ENCODE results near the gene SNCAIP.
"Not testable (repeated sequence)": the region's sequence is repeated elsewhere in the genome, so short reads cannot be mapped to it uniquely, and the experiment has no call there.

The SNCAIP gene

DNA sequence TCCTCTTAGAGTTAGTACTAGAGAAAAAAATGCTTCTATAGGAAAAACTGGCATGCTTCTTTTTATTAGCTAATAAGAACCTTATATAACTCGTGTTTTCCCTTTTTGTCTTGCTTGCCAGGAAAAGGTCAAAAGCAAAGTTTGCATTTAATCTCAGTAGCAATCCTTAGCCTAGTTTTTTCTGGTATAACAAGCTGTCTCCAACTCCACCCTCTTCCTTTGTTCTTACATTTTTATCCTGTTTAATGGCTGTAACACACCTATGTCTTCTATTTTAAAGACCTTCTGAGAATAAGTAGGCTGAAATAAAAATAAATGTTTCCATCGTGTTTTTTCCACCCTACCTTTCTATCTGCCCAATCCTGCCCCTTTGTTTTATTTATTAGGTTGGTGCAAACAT, 158.3 kb downstream of the SNCAIP start:
- no peak for DNase-seq

DNA sequence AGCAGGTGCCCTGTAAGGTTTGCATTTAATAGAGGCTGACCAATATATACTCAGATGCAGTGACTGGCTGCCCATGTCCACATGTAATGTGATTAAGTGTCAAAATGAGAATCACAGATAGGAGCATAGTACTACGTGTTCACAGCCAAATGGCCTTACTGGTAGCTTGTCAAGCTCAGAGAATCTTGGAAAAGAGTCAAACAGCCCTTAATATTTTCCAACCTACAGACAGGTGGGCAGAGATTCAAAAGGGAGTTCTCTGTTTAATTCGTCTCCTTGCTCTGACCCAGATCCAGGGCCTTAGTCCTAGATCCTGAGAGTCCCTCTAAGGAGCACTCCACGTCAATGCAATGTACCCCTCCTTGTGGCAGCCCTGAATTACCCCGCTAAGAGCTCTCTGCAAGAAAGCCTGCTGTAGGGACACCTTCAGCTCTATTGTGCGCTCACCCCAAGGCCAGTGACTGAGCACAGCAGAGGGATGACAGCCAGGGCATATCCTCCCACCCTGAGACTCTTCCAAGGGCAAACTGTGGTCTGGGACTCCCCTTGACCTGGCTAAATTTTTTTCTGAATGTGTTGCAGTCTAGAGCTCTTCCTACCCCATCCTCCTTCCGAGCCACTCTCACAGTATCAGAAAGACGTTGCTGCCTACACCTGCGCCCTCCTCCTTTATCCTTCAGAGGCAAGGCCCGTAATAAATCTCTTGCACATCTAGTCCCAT, 159.2 kb downstream of the SNCAIP start:
- no peak for DNase-seq

DNA sequence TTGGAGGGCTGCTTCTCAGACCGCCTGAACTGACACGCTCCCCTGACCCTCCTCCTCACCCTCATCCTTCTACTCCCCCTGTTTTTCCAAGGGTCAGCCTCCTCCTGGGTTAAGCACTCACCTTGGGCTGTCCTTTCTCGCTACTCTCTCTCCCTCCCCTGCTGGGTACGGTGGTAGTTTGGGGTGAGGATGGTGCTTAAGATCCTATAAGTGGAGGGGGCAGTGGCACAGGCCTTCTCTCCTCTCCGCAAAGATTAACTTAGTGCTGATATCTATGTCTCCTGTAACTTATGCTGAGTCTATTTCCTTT, 159.7 kb downstream of the SNCAIP start:
- no peak for DNase-seq

DNA sequence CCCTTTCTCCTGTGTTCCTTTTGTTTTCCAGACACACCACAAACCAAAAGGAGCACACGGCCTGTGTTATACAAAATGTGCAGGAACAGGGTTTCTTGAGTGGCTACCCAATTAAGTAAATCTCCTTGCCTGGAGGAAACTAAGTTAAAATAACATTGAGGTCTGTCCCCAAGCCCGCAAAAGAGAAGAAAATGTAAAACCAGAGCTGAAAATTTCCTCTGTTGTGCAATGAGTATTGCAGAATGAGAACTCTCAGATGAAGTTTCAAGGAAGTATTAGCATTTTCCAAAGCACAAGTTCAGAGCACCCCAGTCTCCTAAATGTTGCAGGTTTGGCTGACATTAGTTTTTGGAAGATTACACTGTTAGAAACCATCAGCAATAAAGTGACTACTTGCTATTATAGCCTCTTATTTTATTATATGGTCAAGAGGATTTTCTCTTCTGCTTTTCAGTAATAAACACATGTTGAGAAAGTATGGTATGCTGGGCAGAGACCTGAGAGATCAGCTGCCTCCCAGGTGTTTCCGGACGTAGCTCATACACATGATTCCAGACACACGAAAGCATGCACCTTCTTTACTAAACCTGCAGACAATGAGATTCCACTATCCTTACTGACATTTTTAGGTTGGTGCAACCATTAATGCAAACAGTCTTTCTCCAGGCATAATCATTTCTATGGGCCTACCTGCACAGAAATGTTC, 161.3 kb downstream of the SNCAIP start:
- no peak for DNase-seq

DNA sequence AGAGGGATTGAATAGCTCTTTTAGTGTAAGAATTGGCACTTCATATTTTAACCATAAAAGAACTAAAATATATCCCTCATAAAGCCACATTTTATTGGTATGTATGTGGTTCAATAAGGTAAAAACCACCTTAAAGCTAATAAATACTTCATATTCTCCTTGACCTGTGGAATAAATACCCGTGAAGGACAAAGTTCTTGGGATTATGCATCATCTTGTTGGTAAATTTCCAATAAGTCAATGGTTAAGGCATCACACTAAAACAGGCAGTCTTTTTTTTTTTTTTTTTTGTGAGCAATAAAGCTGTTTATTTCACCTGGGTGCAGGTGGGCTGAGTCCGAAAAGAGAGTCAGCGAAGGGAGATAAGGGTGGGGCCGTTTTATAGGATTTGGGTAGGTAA, 161.9 kb downstream of the SNCAIP start:
- DNase-seq, result no peak

DNA sequence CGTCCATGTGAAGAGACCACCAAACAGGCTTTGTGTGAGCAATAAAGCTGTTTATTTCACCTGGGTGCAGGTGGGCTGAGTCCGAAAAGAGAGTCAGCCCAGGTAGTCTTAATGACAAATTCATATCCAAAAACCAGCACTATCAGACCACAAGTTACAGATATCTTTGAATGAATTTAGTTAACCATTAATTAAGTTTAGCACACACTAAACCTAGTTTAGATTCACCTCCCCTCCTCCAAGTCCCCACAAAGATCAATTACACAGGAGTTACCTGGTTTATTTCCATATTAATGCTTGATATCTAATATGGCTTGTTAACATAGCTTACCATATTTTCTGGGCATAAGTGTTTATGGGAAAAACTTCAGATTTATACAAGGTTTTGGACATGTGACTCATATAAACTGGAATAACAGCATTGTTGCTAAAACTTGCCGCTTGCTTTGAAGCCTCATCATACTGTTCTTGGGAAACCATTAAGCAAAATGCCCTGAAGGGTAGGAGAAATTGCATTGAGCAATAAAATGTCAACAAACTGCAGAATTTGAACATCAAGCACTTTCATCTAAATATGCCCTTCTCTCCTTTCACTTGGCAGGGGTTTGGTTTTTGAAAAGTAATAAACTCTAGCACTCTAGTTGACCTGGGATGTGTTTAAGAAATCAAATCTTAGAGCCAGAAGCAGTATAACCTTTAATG, 166.9 kb downstream of the SNCAIP start:
- DNase-seq, result no peak

DNA sequence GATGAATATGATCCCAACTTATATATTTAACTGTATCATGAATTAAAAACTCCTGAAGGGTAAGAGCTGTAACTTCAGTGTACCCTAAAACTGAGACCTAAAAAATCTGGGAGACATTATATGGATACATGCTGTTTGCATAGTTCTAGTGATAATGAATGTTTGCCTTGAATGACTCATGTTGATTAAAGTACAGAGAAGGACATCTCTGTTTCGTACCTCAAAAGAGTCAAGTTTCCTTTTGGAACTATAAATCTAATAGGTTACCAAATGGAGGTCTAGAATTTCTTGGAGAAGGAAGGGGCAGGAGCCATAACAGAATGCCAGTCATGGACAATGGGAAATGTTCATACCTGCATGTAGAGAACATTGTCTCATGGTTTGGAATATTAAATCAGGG, 168.1 kb downstream of the SNCAIP start:
- DNase-seq, result no peak

DNA sequence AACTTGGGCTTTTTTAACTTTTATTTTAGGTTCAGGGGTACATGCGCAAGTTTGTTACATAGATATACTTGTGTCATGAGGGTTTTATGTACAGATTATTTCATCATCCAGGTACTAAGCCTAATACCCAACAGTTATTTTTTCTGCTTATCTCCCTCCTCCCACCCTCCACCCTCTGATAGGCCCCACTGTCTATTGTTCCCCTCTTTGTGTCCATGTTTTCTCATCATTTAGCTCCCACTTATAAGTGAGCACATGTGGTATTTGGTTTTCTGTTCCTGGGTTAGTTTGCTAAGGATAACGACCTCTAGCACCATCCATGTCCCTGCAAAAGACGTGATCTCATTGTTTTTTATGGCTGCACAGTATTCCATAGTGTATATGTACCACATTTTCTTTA, 172.1 kb downstream of the SNCAIP start:
- no peak for DNase-seq

DNA sequence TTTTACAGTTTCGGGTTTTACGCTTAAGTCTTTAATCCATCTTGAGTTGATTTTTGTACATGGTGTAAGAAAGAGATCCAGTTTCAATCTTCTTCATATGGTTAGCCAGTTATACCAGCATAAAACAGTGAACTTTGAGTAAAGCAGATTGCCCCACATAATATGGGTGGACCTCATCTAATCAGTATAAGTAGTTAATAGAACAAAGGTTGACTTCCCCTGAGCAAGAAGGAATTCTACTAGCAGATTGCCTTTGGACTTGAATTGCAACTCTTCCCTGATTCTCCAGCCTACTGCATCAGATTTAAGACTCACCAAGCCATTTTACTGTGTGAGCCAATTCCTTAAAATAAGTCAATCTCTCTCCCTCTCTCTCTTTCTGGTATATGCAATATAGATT, 173.2 kb downstream of the SNCAIP start:
- DNase-seq, result no peak

DNA sequence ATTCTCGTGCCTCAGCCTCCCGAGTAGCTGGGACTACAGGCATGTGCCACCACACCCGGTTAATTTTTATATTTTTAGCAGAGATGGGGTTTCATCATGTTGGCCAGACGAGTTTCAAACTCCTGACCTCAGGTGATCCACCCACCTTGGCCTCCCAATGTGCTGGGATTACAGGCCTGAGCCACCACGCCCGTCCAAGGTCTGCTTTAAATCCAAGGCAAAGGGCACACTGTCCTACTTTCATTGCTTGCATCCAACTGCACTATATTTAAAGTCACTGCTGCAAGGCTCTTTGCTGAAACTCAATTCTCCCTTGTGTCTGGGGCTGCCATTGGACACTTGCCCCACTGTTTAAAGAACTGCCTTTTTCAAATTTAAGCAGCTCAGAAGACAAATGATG, 174.6 kb downstream of the SNCAIP start:
- not testable (repeated sequence) for DNase-seq

DNA sequence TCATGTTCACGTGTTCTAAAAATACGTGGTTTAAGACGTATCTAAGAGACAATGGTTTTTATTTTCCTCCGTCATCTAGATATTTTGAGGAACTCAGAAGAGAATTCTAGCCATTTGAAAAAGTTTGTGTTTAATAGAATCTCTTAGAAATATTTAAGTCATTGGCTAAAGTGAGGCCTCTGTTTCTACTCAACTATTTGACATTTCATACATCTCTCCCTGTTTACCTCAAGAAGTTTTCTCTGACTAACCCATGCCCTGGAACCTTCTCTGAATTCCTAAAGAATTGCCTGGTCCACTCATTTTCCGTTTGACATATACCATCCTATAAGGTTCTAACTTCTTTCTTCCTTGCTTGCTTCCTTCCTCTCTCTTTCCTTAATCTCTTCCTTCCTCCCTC, 178.7 kb downstream of the SNCAIP start:
- DNase-seq, result no peak

DNA sequence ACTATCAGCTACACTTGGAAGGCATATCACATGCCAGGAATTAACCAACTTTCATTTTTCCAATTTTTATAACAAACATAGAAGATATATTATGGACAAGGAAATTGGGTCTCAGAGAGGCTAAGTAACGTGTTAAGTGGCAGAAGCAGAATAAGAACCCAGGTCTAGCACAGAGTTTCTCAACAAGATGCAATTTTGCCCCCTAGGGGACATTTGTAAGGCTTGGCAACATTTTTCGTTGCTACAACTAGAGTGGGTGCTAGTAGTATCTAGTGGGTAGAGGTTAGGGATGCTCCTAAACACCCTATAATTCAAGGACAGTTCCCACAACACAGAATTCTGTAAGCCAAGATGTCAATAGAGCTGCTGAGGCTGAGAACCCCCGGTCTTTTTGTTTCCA, 180.6 kb downstream of the SNCAIP start:
- no peak for DNase-seq

DNA sequence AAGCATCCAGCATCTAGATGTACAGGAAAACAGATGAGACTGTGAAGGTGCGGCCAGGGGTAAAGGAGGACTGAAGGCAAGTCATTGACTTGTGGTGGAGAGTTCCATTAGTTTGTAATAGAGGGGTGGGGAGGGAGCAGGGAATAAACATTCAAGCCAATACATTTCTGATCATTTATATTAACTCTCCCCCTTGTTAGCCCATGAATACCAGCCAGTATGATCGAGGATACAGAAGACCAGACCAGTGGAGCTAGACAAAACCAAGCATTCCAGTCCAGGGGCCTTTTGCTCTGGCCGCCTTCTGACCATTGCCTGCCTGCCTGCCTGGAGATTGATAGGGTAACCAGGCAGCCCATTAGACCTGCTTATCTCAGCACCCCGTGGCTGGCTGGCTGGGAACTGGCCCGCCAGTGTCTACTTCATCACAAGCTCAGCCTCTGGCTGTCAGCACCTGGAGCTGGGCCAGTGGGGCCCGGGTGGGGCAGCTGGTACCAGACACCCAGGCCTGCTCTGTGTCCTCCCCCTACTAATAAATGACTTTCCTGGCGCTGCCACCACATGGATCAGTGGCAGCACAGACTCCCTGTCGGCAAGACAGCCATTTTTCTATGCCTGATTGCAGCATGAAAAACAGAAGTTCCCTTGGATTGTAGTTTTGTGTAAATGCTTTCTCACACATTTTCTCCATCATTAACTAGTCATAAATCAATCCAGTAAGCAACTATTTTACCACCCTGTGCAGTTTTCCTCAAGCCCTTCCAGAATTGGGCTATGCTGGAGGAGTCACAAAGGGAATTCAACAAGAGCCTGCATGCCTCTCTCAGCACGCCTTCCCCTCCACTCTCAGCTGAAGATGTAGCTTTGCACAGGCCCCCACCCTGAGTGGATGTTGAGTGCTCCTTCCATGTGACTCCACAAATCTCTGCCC, 181.3 kb downstream of the SNCAIP start:
- DNase-seq, result no peak

DNA sequence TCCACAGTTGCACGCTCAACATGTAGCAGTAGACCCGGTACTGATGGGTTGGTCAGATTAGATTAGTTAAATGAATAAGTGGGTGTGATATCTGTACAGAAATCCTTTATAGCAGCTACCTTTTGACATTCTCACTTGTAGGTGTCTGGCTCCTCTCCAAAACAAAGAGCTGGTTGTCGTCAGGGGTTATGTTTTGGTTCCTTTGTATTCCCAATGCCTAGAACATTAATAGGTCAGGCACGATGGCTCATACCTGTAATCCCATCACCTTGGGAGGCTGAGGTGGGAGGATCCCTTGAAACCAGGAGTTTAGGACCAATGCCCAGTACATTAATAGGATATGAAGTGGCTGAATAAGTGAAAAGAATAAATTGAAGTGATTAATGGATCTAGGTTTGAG, 182.1 kb downstream of the SNCAIP start:
- DNase-seq, result no peak

DNA sequence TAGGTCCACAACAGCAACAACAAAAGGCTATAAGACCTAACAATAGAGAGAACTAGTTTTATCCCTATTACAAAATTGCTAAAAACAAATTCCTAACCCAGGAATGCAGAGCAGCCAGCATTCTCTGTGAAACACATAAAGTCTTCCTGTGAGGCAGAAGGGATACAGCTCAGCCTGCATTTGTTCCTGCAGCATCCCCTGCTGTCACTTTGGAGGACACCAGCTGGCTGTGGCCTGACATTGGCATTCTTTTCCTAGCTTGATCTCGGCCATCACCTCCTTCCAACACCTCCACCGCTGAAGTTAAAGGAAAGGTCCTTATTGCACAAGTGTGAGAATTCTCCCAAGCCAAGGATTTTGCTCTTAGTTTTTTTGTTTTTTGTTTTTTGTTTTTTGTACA, 186.1 kb downstream of the SNCAIP start:
- no peak for DNase-seq

DNA sequence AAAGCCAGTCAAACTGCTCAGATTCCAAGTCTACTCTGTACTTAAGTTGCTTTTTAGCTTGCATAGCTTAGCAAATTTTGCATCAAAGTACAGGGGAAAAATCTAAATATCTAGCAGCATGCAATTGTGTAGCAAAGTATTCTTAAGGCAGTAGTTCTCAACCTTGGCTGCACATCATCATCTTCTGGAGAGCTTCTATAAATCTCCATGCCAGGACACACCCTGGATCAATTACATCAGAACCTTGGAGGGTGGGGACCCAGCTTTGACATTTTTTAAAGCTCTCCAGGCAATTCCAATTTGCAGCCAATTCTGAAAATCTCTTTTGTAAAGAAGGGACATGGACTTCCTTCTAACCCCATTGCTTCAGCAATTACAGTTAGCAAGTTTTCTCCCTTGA, 187.5 kb downstream of the SNCAIP start:
- no peak for DNase-seq

DNA sequence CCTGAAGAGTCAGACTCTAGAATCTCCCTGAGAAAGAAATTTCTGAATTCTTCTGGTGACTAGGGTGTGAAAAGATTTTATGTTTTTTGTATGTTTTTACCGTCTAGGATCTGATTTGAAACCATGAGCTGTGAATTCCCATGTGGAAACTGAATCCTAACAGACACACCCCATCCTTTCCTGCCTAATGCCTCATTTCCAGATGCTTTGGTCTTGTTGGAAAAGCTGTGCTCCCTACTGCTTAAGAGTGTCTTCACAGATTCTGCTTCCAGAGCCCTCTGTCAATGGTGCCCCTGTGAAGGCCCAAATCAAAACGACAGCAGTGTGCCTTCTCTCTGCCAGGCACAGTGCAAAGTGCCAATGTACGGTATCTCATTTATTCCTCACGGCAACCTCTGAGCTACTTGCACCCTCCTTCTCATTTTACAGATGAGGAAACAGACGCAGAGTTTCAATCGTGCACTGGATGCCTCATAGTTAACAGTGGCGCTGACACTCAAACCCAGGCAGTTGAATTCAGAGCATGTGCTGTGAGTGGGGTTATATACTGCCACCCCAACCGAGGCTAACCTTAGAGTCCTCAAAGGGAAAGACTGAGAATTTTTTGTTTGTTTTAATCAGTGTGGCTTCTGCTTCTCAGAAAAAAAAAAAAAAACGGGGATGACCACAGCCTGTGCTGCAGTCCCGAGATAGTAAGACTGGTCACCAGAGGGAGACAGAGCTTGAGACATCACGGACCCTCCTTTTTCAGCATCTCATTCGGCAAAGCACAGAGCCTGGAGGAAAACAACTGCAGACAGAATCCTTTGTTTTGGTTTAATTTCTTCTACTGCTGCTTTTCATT, 188.4 kb downstream of the SNCAIP start:
- DNase-seq, result no peak

DNA sequence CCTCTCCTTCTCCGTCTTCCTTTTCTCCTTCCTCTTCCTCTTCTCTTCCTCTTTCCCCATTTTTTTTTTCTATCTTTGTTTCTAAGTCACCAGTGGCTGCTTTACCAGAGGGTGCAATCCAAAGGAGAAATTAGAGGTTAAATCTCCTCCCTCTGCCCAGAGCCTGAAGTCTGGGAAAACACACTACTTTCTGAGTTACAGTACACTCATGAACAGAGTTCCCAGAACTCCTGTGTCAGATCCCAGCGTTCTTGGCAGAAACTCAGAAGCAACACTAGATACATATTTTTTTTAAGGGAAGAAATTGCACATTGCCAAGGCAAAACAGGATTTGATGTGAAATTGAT, 189.0 kb downstream of the SNCAIP start:
- no peak for DNase-seq

DNA sequence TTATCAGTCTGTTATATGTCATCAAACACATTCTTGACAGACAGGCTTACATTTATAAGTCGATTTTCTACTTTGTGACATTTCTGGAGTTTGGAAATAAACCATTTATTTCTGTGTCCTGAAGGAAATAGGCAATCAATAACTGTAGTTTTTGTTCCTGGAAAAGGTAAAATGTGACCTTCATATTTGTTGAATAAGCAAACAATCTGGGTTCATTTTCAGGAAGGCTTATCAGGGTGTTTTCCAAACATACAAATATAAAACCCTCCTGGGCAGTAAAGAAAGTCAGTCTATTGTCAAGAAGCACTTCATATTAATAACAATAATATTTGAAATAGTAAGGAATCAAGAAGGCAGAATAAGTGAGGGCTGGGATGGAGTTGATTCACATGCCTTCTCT, 195.0 kb downstream of the SNCAIP start:
- no peak for DNase-seq

DNA sequence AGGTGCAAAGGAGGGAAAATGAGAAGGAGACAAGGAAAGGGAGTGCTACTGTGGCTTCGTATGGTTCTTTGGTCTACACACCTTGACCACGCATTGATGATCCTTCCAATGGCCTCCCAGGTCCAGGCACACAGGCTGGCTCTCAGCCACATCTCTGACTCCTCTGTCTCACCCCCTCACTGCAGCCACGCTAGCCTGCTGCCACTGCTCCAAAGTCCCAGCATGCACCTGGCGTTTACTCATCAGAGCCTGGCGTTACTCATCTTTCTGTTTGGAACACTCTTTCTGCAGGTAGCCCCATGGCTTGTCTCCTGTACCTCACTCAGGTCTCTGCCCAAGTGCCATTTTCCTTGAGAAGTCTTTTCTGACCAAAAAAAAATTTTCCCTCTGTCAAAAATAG, 195.5 kb downstream of the SNCAIP start:
- DNase-seq, result no peak

DNA sequence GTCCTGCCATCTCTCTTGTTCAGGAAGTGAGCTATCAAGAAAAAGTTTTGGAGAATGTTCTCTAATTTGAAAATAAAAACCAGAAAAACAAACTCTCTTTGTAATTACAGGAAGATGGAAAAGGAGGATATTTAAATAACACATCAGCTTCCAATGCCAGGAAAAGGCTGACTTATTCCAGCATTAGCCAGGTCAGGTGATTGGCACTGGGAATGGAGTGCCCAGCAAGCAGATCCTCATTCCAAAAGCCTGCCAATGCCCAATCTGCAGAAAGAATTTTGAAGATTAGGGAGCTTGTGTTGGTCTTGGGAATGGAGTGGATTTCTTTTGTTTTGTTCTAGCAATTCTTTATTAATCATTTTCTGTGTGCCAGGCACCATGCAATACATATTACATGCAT, 196.6 kb downstream of the SNCAIP start:
- DNase-seq, result no peak

Measured in activated gamma-delta T cell (primary cell).